ENCODE measurements around the gene POU6F2. TPM values are rescaled to one million over a fixed set of nuclear protein-coding genes. Genes with fewer than 3 reads are reported as not detected.

The POU6F2 gene
- total and polyA plus RNA-seq, 4 experiments from 2014 or later = not detected

DNA sequence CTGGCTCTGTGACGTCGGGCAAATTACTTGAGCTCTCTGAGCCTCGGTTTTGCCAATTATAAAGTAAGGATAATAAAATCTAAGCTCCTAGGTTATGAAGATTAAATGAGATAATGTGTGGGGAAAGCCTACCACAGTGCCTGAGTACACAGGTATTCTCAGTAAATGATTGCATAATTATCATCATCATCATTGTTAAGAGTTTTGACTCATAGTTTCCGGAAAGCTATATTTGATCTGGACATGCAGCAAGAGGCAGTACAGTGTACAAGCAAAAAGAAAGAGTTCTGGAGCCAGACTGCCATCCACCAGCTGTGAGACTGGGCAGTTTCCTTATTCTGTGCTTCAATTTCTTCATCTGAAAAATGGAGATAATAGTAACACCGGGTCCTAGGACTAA, 432.9 kb downstream of the POU6F2 start:
- ChIA-PET POLR2A (ENCODE audit: partially characterized antibody) (no interaction called here), CTCF (ENCODE audit: partially characterized antibody) (no interaction called here)
- H3K9me3 Mint-ChIP-seq = peaks cover 0 to 3% (median 0%) of the 10 kb centered on the region in 8 donors
- H3K27ac Mint-ChIP-seq = no peak overlapping the region
- no peak for DNase-seq
- H3K27me3 Mint-ChIP-seq = peaks cover 9 to 15% of the 10 kb centered on the region in 2 donors
- H3K36me3 Mint-ChIP-seq = no peaks in the 10 kb centered on the region
- Histone ChIP-seq H3K27ac (ENCODE audit: low read depth, low read length) (no peak overlapping the region), H3K9me3 (ENCODE audit: control insufficient read depth in 1 of 2, low read length in 2 of 2) (no peaks in the 10 kb centered on the region), H3K4me1 (ENCODE audit: insufficient read depth, low read length) (peaks cover 4% of the 10 kb centered on the region), H3K27me3 (ENCODE audit: insufficient read depth, low read length) (no peaks in the 10 kb centered on the region), H3K36me3 (ENCODE audit: insufficient read depth, low read length) (no peaks in the 10 kb centered on the region), H3K4me3 (ENCODE audit: low read length in 2 of 2) (no peak overlapping the region)
- peaks cover 4 to 9% (median 6%) of the 10 kb centered on the region in 4 donors for H3K4me1 Mint-ChIP-seq
- intact Hi-C loops (cut with micrococcal nuclease) = loop anchor here (5.0 kb wide), 1 partner anchor 353 kb away; no protein-coding TSS in a partner anchor
- H3K4me3 Mint-ChIP-seq = no peak overlapping the region

DNA sequence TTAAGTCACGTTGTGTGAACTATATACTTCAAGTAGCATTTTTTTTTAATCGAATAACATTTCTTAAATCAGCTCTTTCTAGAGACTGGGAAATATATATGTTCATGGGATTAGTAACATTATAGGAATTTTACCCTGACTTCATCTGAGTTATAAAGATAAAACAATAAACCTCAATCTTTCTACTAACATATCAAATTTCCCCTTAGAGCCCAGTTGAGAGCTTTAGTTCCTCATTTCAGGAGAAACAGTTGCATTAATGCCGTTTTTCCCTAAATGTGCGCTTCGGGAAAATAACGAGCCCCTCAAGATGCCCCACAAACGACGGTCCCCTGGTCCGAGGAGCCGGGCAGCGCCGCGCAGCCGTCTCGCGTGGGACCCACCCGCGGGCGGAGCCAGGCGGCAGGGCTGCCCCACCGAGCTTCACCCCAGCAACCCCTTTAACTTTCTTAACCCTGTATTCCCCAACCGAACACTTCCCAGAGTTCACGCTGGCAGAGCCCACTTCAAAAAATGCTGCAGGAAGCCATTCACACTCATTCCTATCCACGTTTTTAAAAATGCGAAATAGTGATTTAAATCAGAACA, 436.0 kb downstream of the POU6F2 start:
- Histone ChIP-seq H3K9me3 (ENCODE audit: control insufficient read depth in 1 of 2, low read length in 2 of 2) (no peaks in the 10 kb centered on the region), H3K27me3 (ENCODE audit: insufficient read depth, low read length) (no peaks in the 10 kb centered on the region), H3K4me1 (ENCODE audit: insufficient read depth, low read length) (peaks cover 4% of the 10 kb centered on the region), H3K4me3 (ENCODE audit: low read length in 2 of 2) (peak overlapping the region in 1 of 2 donors; percentile 42), H3K36me3 (ENCODE audit: insufficient read depth, low read length) (no peaks in the 10 kb centered on the region), H3K27ac (ENCODE audit: low read depth, low read length) (no peak overlapping the region)
- ChIA-PET POLR2A (ENCODE audit: partially characterized antibody) (no interaction called here), CTCF (ENCODE audit: partially characterized antibody) (no interaction called here)
- DNase-seq = no peak
- peaks cover 0 to 3% (median 0%) of the 10 kb centered on the region in 8 donors for H3K9me3 Mint-ChIP-seq
- peak overlapping the region; percentile 75 to 90 (median 84) for H3K4me3 Mint-ChIP-seq
- peaks cover 4 to 9% (median 6%) of the 10 kb centered on the region in 4 donors for H3K4me1 Mint-ChIP-seq
- no peaks in the 10 kb centered on the region for H3K36me3 Mint-ChIP-seq
- H3K27ac Mint-ChIP-seq = peak overlapping the region in 3 of 7 donors; percentile 18 to 67 (median 31)
- H3K27me3 Mint-ChIP-seq = peaks cover 9 to 22% of the 10 kb centered on the region in 2 donors
- intact Hi-C loops (cut with micrococcal nuclease) = loop anchor here (5.0 kb wide), 1 partner anchor 356 kb away; no protein-coding TSS in a partner anchor

DNA sequence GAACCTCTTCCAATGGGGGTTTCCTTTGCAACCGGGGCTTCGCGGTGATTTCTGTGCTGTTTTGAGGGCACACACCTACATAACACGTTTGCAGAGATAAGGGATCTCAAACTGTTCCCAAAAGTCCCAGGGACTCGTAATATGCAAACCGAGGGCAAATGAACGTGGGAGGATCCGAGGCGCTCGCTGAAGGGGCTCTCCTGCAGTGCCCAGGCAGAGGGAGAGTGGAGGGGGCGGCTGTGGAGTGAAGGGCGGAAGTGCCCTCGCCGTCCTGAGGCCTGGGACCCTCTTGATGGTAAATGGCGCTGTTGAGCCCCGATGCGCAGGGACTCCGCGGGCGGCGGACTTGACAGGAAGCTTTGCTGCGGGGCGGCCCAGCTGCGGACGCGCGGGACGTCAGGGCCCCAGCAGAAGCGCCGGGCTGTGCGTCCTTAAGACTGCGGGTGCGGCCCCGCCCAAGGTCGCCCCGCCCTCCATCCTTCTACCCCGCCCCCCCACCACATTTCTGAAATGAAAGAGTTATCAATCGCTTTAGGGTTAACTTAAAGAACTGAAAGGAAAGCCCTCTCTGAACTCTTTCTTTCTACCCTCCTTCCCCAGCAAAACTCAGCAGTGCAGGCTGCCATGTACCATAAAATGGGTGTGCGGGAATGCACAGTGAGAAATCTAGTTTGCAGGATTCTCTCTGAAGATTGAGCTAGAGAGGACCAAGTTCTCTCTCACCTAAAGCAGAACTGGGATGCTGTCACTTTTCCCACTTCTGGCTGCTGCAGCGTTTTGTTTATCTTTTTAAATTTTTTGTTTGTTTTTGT, 436.7 kb downstream of the POU6F2 start:
- intact Hi-C loops (cut with micrococcal nuclease) = loop anchor here (5.0 kb wide), 1 partner anchor 357 kb away; no protein-coding TSS in a partner anchor
- H3K27ac ChIP-seq (ENCODE audit: low read depth, low read length) = no peak overlapping the region
- peak overlapping the region; percentile 75 to 90 (median 84) for H3K4me3 Mint-ChIP-seq
- H3K9me3 Mint-ChIP-seq = peaks cover 0 to 3% (median 0%) of the 10 kb centered on the region in 8 donors
- H3K27ac Mint-ChIP-seq = peak overlapping the region in 2 of 7 donors; percentile 18 to 67
- ChIA-PET CTCF (ENCODE audit: partially characterized antibody) (interaction anchor here (0.7 to 1.1 kb wide), 2 partner anchors 9 to 1784 kb away, joined by 3 read pairs; no protein-coding TSS in a partner anchor), POLR2A (ENCODE audit: partially characterized antibody) (no interaction called here)
- no peaks in the 10 kb centered on the region for H3K36me3 Mint-ChIP-seq
- H3K27me3 ChIP-seq (ENCODE audit: insufficient read depth, low read length) = no peaks in the 10 kb centered on the region
- H3K4me3 ChIP-seq (ENCODE audit: low read length in 2 of 2) = peak overlapping the region in 1 of 2 donors; percentile 42
- peaks cover 4% of the 10 kb centered on the region for H3K4me1 ChIP-seq (ENCODE audit: insufficient read depth, low read length)
- no peaks in the 10 kb centered on the region for H3K9me3 ChIP-seq (ENCODE audit: control insufficient read depth in 1 of 2, low read length in 2 of 2)
- H3K27me3 Mint-ChIP-seq = peaks cover 9 to 22% of the 10 kb centered on the region in 2 donors
- peaks cover 4 to 9% (median 6%) of the 10 kb centered on the region in 4 donors for H3K4me1 Mint-ChIP-seq
- no peaks in the 10 kb centered on the region for H3K36me3 ChIP-seq (ENCODE audit: insufficient read depth, low read length)
- DNase-seq = peak; percentile 4 to 39 (median 14)

DNA sequence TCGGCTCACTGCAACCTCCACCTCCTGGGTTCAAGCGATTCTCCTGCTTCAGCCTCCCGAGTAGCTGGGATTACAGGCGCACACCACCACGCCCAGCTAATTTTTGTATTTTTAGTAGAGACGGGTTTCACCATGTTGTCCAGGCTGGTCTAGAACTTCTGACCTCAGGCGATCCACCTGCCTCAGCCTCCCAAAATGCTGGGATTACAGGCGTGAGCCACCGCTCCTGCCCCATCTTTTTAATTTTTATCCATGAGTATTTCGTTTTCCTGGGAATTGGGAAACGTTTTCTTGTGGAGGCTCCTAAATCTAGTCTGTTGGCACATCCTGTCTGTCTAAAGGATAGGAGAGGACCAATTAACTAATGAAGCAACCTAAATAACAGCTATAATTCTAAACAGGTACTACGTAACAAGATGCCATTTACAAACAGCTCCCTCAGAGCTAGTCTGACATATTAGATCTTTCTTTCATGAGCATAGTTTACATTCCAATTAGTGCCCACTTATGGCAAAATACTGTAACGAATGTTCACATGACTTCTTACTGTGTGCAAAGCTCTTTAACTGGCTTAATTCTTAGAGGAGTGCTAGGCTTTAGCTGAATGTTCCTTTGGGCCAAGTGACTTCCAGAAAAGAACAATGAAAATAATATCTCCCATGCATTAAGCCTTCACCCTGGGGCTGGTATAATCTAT, 437.5 kb downstream of the POU6F2 start:
- DNase-seq = no peak
- Mint-ChIP-seq H3K9me3 (peaks cover 0 to 3% (median 0%) of the 10 kb centered on the region in 8 donors), H3K36me3 (no peaks in the 10 kb centered on the region), H3K27me3 (peaks cover 9 to 22% of the 10 kb centered on the region in 2 donors), H3K4me1 (peaks cover 4 to 9% (median 6%) of the 10 kb centered on the region in 4 donors), H3K27ac (no peak overlapping the region), H3K4me3 (peak overlapping the region; percentile 57 to 79 (median 69))
- ChIA-PET CTCF (ENCODE audit: partially characterized antibody) (interaction anchor here (0.7 to 1.1 kb wide), 2 partner anchors 10 to 1784 kb away, joined by 3 read pairs; no protein-coding TSS in a partner anchor), POLR2A (ENCODE audit: partially characterized antibody) (no interaction called here)
- no peak overlapping the region for H3K4me3 ChIP-seq (ENCODE audit: low read length in 2 of 2)
- H3K27ac ChIP-seq (ENCODE audit: low read depth, low read length) = no peak overlapping the region
- H3K27me3 ChIP-seq (ENCODE audit: insufficient read depth, low read length) = no peaks in the 10 kb centered on the region
- no peaks in the 10 kb centered on the region for H3K9me3 ChIP-seq (ENCODE audit: control insufficient read depth in 1 of 2, low read length in 2 of 2)
- H3K36me3 ChIP-seq (ENCODE audit: insufficient read depth, low read length) = no peaks in the 10 kb centered on the region
- intact Hi-C loops (cut with micrococcal nuclease) = no loop called here
- peaks cover 4% of the 10 kb centered on the region for H3K4me1 ChIP-seq (ENCODE audit: insufficient read depth, low read length)

DNA sequence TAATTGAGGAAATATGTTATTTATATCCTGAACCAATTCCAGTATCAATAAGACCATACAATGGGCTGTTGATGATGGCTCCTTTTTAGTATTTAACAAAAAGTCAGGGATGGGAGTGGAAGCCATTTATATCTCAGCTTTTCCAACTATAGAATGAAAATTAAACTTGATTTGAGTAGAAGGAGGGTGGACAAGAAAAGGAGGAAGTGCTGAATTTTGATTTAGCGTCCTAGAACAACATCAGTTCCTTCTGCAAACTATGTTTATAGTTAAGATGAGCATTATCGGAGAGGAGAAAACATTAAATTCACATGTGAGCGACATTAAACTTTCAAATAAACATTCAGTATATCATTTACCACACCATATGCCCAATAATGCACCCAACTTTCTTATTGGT, 439.2 kb downstream of the POU6F2 start:
- Histone ChIP-seq H3K27ac (ENCODE audit: low read depth, low read length) (no peak overlapping the region), H3K4me3 (ENCODE audit: low read length in 2 of 2) (no peak overlapping the region), H3K36me3 (ENCODE audit: insufficient read depth, low read length) (no peaks in the 10 kb centered on the region), H3K4me1 (ENCODE audit: insufficient read depth, low read length) (peaks cover 4% of the 10 kb centered on the region), H3K9me3 (ENCODE audit: control insufficient read depth in 1 of 2, low read length in 2 of 2) (no peaks in the 10 kb centered on the region), H3K27me3 (ENCODE audit: insufficient read depth, low read length) (no peaks in the 10 kb centered on the region)
- H3K4me3 Mint-ChIP-seq = no peak overlapping the region
- DNase-seq = no peak
- H3K27me3 Mint-ChIP-seq = peaks cover 7 to 18% of the 10 kb centered on the region in 2 donors
- peaks cover 4 to 9% (median 6%) of the 10 kb centered on the region in 4 donors for H3K4me1 Mint-ChIP-seq
- intact Hi-C loops (cut with micrococcal nuclease) = no loop called here
- ChIA-PET CTCF (ENCODE audit: partially characterized antibody) (no interaction called here), POLR2A (ENCODE audit: partially characterized antibody) (no interaction called here)
- peaks cover 0 to 3% (median 0%) of the 10 kb centered on the region in 8 donors for H3K9me3 Mint-ChIP-seq
- no peaks in the 10 kb centered on the region for H3K36me3 Mint-ChIP-seq
- H3K27ac Mint-ChIP-seq = no peak overlapping the region

DNA sequence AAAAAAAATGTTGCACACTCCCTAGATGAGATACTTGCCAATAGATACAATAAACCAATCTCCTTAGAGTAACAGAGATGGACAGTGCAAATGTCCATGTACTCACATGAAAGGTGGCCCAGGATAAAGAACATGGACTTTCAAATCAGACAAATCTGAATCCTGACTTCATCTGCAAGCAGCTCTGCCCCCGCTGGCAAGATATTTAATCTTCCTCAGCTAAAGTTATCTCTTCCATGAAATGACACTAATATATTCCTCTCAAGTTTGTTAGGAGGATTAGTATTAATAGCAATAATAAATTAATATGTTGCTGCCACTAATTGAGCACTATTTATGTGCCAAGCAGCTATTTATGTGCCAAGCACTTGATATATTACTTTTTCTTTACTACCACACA, 439.9 kb downstream of the POU6F2 start:
- no peaks in the 10 kb centered on the region for H3K9me3 ChIP-seq (ENCODE audit: control insufficient read depth in 1 of 2, low read length in 2 of 2)
- H3K4me1 ChIP-seq (ENCODE audit: insufficient read depth, low read length) = peaks cover 4% of the 10 kb centered on the region
- Mint-ChIP-seq H3K27ac (no peak overlapping the region), H3K27me3 (peaks cover 10 to 18% of the 10 kb centered on the region in 2 donors), H3K4me3 (no peak overlapping the region), H3K9me3 (peaks cover 0 to 3% (median 0%) of the 10 kb centered on the region in 8 donors), H3K4me1 (peaks cover 4 to 9% (median 6%) of the 10 kb centered on the region in 4 donors), H3K36me3 (no peaks in the 10 kb centered on the region)
- H3K27me3 ChIP-seq (ENCODE audit: insufficient read depth, low read length) = no peaks in the 10 kb centered on the region
- POLR2A ChIA-PET (ENCODE audit: partially characterized antibody) = no interaction called here
- H3K4me3 ChIP-seq (ENCODE audit: low read length in 2 of 2) = no peak overlapping the region
- H3K36me3 ChIP-seq (ENCODE audit: insufficient read depth, low read length) = no peaks in the 10 kb centered on the region
- H3K27ac ChIP-seq (ENCODE audit: low read depth, low read length) = no peak overlapping the region
- no peak for DNase-seq
- CTCF ChIA-PET (ENCODE audit: partially characterized antibody) = no interaction called here
- intact Hi-C loops (cut with micrococcal nuclease) = no loop called here

DNA sequence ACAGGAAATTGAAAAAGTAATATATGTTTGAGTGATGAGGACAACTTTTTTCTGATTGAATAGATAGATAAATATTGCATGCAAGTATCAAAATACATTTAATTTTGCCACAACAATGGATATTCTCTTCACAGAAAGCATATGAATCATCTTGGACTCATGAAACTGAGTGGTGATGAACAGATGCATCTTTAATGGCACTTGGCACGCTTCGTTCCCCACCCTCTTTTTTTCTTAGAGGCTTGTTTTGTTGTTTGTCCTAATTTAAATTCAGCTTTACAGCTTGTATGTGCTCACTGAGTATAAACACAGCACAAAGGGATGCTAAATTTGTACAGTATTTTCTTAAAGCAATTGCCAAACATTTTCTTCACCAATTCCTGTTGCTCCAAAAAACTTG, 443.5 kb downstream of the POU6F2 start:
- ChIA-PET CTCF (ENCODE audit: partially characterized antibody) (no interaction called here), POLR2A (ENCODE audit: partially characterized antibody) (no interaction called here)
- no peaks in the 10 kb centered on the region for H3K9me3 ChIP-seq (ENCODE audit: control insufficient read depth in 1 of 2, low read length in 2 of 2)
- H3K9me3 Mint-ChIP-seq = no peaks in the 10 kb centered on the region
- no peaks in the 10 kb centered on the region for H3K36me3 Mint-ChIP-seq
- H3K4me3 Mint-ChIP-seq = no peak overlapping the region
- intact Hi-C loops (cut with micrococcal nuclease) = no loop called here
- no peaks in the 10 kb centered on the region for H3K27me3 ChIP-seq (ENCODE audit: insufficient read depth, low read length)
- H3K4me1 ChIP-seq (ENCODE audit: insufficient read depth, low read length) = no peaks in the 10 kb centered on the region
- no peak overlapping the region for H3K4me3 ChIP-seq (ENCODE audit: low read length in 2 of 2)
- no peaks in the 10 kb centered on the region for H3K36me3 ChIP-seq (ENCODE audit: insufficient read depth, low read length)
- DNase-seq = no peak
- H3K27me3 Mint-ChIP-seq = peaks cover 5 to 9% of the 10 kb centered on the region in 2 donors
- no peak overlapping the region for H3K27ac ChIP-seq (ENCODE audit: low read depth, low read length)
- H3K27ac Mint-ChIP-seq = no peak overlapping the region
- no peaks in the 10 kb centered on the region for H3K4me1 Mint-ChIP-seq

All from CD4-positive, alpha-beta memory T cell (primary cell).